Mucosa of descending colon (tissue), 3 donors: ENCODE data around the gene AGPAT3. TPM values are rescaled to one million over a fixed set of nuclear protein-coding genes. Genes with fewer than 3 reads are reported as not detected.

ENCODE experiments used
- ATAC-seq: fragments of 200-7000 bp; cut with Tn5 transposase; one replicate; pipeline ENCODE4 v1.9.1; 2020; ENCODE audit warnings: mild to moderate bottlenecking, moderate library complexity
- DNase-seq, 3 donors: peaks; one replicate each; pipeline ENCODE4 v3.0.0-alpha.2; 2020
- H3K36me3 ChIP-seq: fragments of 200-600 bp; one replicate; pipeline ENCODE4 v1.8.0; 2021; ENCODE audit warnings: low read depth, mild to moderate bottlenecking
- H3K4me1 ChIP-seq: fragments of 200-600 bp; one replicate; pipeline ENCODE4 v1.8.0; 2021; ENCODE audit warnings: low read depth, mild to moderate bottlenecking
- H3K4me3 ChIP-seq: fragments of 200-600 bp; one replicate; pipeline ENCODE4 v1.8.0; 2021; ENCODE audit warnings: mild to moderate bottlenecking
- H3K9me3 ChIP-seq: fragments of 200-600 bp; one replicate; pipeline ENCODE4 v1.8.0; 2021; ENCODE audit warnings: mild to moderate bottlenecking
- CTCF ChIP-seq: fragments of 200-600 bp; IDR thresholded peaks from one replicate; pipeline ENCODE4 v1.8.0; 2022; ENCODE audit warnings: antibody characterized with exemption, mild to moderate bottlenecking
- intact Hi-C, 2 donors: fragments of 100-400 bp; cut with DNase I in 1 of 2; cut with micrococcal nuclease in 1 of 2; formaldehyde crosslinking; loops; one replicate each; pipeline versions ENCODE4 v1.11.0 to v1.11.1; 2022; cut with DNase I, micrococcal nuclease
- total RNA-seq, 3 donors: library from RNA; stranded (reverse); fragmentation: NEBNext Ultra II Directional in 2 of 3; extraction: Animal tissue kit (Norgen Biotek cat#: 25700) in 2 of 3; gene quantifications; one replicate each; pipeline versions ENCODE4 v1.2.1 to v1.2.4, GENCODE V29; 2021 to 2023
- donor health status: DM: no; HTN: no; CAD: no; lungs with moderate emphysema.
- donor health status: DM: no; HTN: no; CAD: no.
- donor health status: DM: no; HTN: yes; CAD: no.

Gene AGPAT3
- total RNA-seq, 3 donors from 2014 or later: 77.7 to 120 (median 97.7) TPM

GRCh38 chr21:43925609-43926008, 60.6 kb downstream of the AGPAT3 start:
- Histone ChIP-seq H3K4me3 (no peak overlapping the region), H3K9me3 (no peaks in the 10 kb centered on the region), H3K36me3 (no peaks in the 10 kb centered on the region), H3K4me1 (peaks cover 20% of the 10 kb centered on the region)
- TF ChIP-seq CTCF: no peak
- intact Hi-C loops: no loop called here
- DNase-seq (no peak), ATAC-seq (no peak)

- H3K9me3 ChIP-seq: no peaks in the 10 kb centered on the region
- ATAC-seq (no peak), DNase-seq (peak in 2 of 3 donors; percentile 19 to 46)
- no peak for TF ChIP-seq CTCF
- no peaks in the 10 kb centered on the region for H3K36me3 ChIP-seq
- intact Hi-C loops: no loop called here
- H3K4me3 ChIP-seq: no peak overlapping the region
- H3K4me1 ChIP-seq: peaks cover 20% of the 10 kb centered on the region
These were observed 61.2 kb downstream of the AGPAT3 start for GRCh38 chr21:43926196-43926595.

GRCh38 chr21:43927591-43928221, 62.7 kb downstream of the AGPAT3 start:
- no peak for TF ChIP-seq CTCF
- intact Hi-C loops: no loop called here

GRCh38 chr21:43928222-43929125, 63.5 kb downstream of the AGPAT3 start:
- H3K4me1 ChIP-seq: peaks cover 17% of the 10 kb centered on the region
- H3K4me3 ChIP-seq: no peak overlapping the region
- ATAC-seq (peak; percentile 12), DNase-seq (peak in 2 of 3 donors; percentile 30 to 59)
- intact Hi-C loops: no loop called here
- no peak for TF ChIP-seq CTCF
- H3K9me3 ChIP-seq: no peaks in the 10 kb centered on the region
- no peaks in the 10 kb centered on the region for H3K36me3 ChIP-seq

More at GRCh38 chr21:43927591-43928221, 62.7 kb downstream of the AGPAT3 start:
- DNase-seq: peak in 1 of 3 donors; percentile 46
- H3K36me3 ChIP-seq: no peaks in the 10 kb centered on the region
- H3K4me1 ChIP-seq: peaks cover 20% of the 10 kb centered on the region
- ATAC-seq: no peak
- no peak overlapping the region for H3K4me3 ChIP-seq
- H3K9me3 ChIP-seq: no peaks in the 10 kb centered on the region

GRCh38 chr21:43929217-43929971, 64.4 kb downstream of the AGPAT3 start:
- no peak for TF ChIP-seq CTCF
- H3K4me3 ChIP-seq: no peak overlapping the region
- no peaks in the 10 kb centered on the region for H3K9me3 ChIP-seq
- intact Hi-C loops: no loop called here
- DNase-seq (peak in 2 of 3 donors; percentile 37 to 56), ATAC-seq (no peak)
- no peaks in the 10 kb centered on the region for H3K36me3 ChIP-seq
- peaks cover 11% of the 10 kb centered on the region for H3K4me1 ChIP-seq
